Uterus (tissue), 4 donors: Measurements from ENCODE around the gene RTL9. TPM values are rescaled to one million over a fixed set of nuclear protein-coding genes. Genes with fewer than 3 reads are reported as not detected.

ENCODE experiments used
- DNase-seq, 2 donors: peaks; one replicate each; pipeline ENCODE4 v3.0.0-alpha.2; 2019 to 2020
- H3K27ac ChIP-seq, 2 donors: fragments of 200-600 bp; sonication (generic); 1 replicate in 1 of 2; 2 replicates in 1 of 2; pipeline ENCODE4 v1.5.1; 2016 to 2018
- H3K27me3 ChIP-seq, 2 donors: fragments of 200-600 bp; sonication (generic); one replicate each; pipeline ENCODE4 v1.5.1; 2018 to 2019; ENCODE audit warnings: control low read depth in 1 of 2
- H3K36me3 ChIP-seq, 2 donors: fragments of 200-600 bp; sonication (generic); one replicate each; pipeline ENCODE4 v1.5.1; 2019; ENCODE audit warnings: control low read depth in 1 of 2
- H3K4me1 ChIP-seq, 2 donors: fragments of 200-600 bp; sonication (generic); one replicate each; pipeline ENCODE4 v1.5.1; 2018 to 2019; ENCODE audit warnings: control low read depth in 1 of 2
- H3K4me3 ChIP-seq, 2 donors: fragments of 200-600 bp; sonication (generic); 1 replicate in 1 of 2; 2 replicates in 1 of 2; pipeline ENCODE4 v1.5.1; 2018 to 2019; ENCODE audit warnings: mild to moderate bottlenecking in 1 of 2
- H3K9me3 ChIP-seq, 2 donors: fragments of 200-600 bp; sonication (generic); one replicate each; pipeline ENCODE4 v1.5.1; 2019; ENCODE audit warnings: control low read depth in 1 of 2
- POLR2A ChIP-seq, 2 donors: fragments of 450-650 bp; IDR thresholded peaks; one replicate each; pipeline ENCODE4 v1.6.1; 2016; ENCODE audit warnings: antibody characterized with exemption in 2 of 2, mild to moderate bottlenecking in 1 of 2, moderate library complexity in 1 of 2
- intact Hi-C: fragments of 100-400 bp; cut with DNase I; formaldehyde crosslinking; loops from one replicate; pipeline ENCODE4 v1.15.1; 2023; ENCODE audit warnings: low total_unique reads
- total RNA-seq, 4 donors: library from RNA; depleted of rRNA in 3 of 4; stranded (reverse); fragments of >200 nt in 3 of 4; gene quantifications; one replicate each; pipeline versions ENCODE4 v1.1.0 to v1.2.4, GENCODE V29; 2014 to 2023
- TF ChIP-seq, protein P1 (sequence below), 4 experiments: fragments of 200-600 bp in 2 of 4; fragments of 450-650 bp in 2 of 4; sonication (generic) in 2 of 4; IDR thresholded peaks; one replicate each; pipeline ENCODE4 v1.5.1; 2016 to 2019; ENCODE audit warnings: antibody characterized with exemption in 4 of 4, mild to moderate bottlenecking in 2 of 4, moderate library complexity in 1 of 4
- donor health status: DM: yes; HTN: yes; CAD: no.

The RTL9 gene
- total RNA-seq, 4 donors from 2014 or later, result 0.40 to 0.48 TPM; not detected in 2

DNA sequence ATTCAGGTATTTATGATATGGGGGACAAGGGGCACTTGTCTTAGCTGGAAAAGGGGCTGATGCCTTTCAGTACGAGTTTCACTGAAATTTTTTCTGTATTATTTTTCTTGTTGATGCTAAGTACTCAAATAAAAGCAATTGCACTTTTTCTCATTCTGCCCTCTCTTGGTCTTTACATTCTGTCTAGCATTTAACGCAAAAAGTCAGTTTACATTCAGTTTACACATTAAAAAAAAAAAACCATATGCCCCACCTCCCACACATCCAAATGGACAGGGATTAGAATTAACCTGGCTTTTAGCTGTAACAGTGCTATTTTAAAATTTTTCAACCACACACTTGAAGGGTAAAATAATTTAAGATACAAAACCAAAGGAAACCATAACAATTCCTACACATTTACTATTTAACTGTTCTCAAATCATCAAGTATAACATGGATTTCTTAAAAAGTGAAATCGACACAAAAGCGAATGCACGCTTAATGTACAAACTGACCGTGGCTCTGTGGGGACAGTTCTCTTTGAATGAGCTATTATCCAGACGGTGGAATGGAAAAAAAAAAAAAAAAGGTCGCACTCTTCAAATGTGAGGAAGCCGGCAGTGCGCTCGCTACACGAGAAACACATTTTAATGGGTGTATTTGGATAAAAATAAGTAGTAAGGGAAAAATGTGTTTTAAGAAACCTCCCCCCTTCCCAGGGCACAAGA, 42.1 kb upstream of the RTL9 start:
- intact Hi-C loops, result no loop called here
- peak overlapping the region; percentile 76 to 91 for H3K27ac ChIP-seq
- TF ChIP-seq POLR2A (IDR thresholded peaks at IDR 0.05), result no peak
- TF ChIP-seq, protein P1, sequence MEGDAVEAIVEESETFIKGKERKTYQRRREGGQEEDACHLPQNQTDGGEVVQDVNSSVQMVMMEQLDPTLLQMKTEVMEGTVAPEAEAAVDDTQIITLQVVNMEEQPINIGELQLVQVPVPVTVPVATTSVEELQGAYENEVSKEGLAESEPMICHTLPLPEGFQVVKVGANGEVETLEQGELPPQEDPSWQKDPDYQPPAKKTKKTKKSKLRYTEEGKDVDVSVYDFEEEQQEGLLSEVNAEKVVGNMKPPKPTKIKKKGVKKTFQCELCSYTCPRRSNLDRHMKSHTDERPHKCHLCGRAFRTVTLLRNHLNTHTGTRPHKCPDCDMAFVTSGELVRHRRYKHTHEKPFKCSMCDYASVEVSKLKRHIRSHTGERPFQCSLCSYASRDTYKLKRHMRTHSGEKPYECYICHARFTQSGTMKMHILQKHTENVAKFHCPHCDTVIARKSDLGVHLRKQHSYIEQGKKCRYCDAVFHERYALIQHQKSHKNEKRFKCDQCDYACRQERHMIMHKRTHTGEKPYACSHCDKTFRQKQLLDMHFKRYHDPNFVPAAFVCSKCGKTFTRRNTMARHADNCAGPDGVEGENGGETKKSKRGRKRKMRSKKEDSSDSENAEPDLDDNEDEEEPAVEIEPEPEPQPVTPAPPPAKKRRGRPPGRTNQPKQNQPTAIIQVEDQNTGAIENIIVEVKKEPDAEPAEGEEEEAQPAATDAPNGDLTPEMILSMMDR (IDR thresholded peaks at IDR 0.05), result no peak
- H3K27me3 ChIP-seq, result no peaks in the 10 kb centered on the region
- no peaks in the 10 kb centered on the region for H3K4me1 ChIP-seq
- H3K36me3 ChIP-seq, result no peaks in the 10 kb centered on the region
- no peaks in the 10 kb centered on the region for H3K9me3 ChIP-seq
- H3K4me3 ChIP-seq, result peak overlapping the region; percentile 60 to 77
- no peak for DNase-seq

DNA sequence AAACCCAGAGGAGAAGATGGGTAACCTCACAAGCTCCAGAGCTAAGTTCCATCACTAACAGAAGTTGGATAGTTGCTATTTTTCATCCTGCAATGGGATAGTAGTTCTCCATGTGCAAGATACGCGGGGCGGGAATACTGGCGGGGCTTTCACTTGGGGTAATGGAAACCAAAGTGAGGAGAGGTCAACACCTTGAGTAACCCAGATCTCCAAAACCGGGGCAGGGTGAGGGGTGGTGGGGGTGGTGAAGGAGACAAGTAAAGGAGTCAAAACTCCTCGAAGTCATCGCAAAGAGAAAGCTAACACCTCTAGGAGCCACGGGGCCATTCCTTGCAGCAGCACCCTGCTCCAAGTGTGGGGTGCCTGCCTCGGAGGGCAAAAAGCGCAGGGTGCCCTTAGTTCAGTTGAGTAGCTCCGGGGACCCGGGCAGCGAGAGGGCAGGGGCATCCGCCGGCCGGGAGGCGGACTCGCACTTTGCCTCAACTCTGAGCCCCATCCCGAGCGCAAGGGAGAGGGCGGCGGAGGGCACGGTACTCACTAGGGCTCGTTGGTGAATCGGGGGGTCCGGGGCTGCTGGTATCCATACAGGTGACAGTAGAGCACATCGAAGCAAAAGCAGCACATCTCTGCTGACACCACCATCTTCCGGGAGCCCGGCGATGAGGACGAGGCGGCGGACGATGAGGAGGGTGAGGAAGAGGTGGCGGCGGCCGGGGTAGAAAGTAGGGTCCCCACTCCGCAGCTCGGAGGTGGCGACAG, 41.4 kb upstream of the RTL9 start:
- peak overlapping the region; percentile 60 to 77 for H3K4me3 ChIP-seq
- no peaks in the 10 kb centered on the region for H3K4me1 ChIP-seq
- intact Hi-C loops, result no loop called here
- H3K36me3 ChIP-seq, result no peaks in the 10 kb centered on the region
- peak overlapping the region; percentile 76 to 91 for H3K27ac ChIP-seq
- H3K9me3 ChIP-seq, result no peaks in the 10 kb centered on the region
- no peaks in the 10 kb centered on the region for H3K27me3 ChIP-seq
- peak; percentile 15 to 23 for DNase-seq
- TF ChIP-seq, protein P1 (IDR thresholded peaks at IDR 0.05), result no peak
- TF ChIP-seq POLR2A (IDR thresholded peaks at IDR 0.05), result no peak

DNA sequence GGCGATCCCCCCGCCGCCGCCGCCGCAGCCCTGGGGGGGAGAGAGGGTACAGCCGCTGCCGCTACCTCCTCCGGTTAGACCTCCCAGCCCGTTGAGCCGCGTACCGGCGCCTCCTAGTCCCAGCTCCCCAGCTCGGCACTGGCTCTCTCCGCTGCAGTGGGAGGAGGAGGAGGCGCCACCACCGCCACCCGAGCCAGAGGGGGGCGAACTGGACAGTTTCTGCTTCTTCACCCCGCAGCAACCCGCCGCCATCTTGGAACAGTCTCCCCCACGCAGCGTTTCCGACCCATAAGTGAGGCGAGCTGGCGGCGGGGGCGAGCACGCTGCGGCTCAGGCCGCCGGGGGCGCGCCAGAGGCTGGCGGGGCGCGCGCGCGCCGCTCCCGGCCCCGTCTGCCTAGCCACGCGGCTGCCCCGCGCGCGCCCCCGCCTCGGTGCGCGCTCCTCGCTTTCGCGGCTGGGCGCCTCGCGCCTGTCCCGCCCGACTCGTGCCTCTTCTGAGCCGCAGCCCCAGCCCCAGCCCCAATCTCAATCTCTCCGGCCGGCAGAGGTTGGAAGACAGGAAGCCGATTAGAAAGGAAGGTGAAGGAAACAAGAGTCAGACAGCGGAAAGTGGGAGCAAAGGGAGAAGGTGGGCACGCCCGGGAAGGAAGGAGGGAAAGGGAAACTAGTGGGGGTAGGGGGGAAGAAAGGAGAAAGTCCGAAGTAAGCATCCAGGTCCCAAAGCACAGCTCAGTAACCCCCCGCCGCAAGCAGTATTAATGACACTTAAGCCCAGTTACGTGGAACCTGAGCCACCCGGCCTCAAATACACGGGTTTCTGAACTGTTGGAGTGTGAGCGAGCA, 40.6 kb upstream of the RTL9 start, which contains the start of gene AMMECR1:
Gene AMMECR1, minus strand, starts transcription at position 266 of the 844 bp plus-strand sequence. Its CDS starts 14 bp downstream, at position 252.
- no peaks in the 10 kb centered on the region for H3K27me3 ChIP-seq
- H3K9me3 ChIP-seq, result no peaks in the 10 kb centered on the region
- H3K4me1 ChIP-seq, result no peaks in the 10 kb centered on the region
- peak within 1 kb of the TSS; percentile 85 to 91 for H3K27ac ChIP-seq
- DNase-seq, result peak; percentile 78 to 80
- intact Hi-C loops, result no loop called here
- peak within 1 kb of the TSS; percentile 60 to 77 for H3K4me3 ChIP-seq
- TF ChIP-seq, protein P1 (IDR thresholded peaks at IDR 0.05), result no peak
- peak; percentile 50 to 71 for TF ChIP-seq POLR2A (IDR thresholded peaks at IDR 0.05)
- H3K36me3 ChIP-seq, result no peaks in the 10 kb centered on the region

DNA sequence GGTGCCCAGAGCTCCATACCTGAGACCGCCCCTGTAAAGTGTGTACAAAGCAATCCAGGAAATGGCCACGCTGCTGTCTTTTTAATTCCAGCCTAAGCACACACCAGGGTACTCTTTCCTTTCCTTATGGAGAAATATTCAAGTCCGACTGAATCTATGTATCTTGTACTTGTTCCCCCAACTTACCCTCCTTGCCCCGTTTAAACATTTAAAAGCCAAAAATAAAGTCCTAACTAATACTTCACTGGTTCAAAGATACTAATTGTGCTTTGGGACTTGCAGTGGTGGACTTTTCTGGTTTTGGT, 40.0 kb upstream of the RTL9 start:
- Histone ChIP-seq H3K27me3 (no peaks in the 10 kb centered on the region), H3K4me3 (peak overlapping the region; percentile 34 to 56), H3K9me3 (no peaks in the 10 kb centered on the region), H3K36me3 (no peaks in the 10 kb centered on the region), H3K4me1 (no peaks in the 10 kb centered on the region), H3K27ac (peak overlapping the region; percentile 85)
- no peak for TF ChIP-seq POLR2A (IDR thresholded peaks at IDR 0.05)
- TF ChIP-seq, protein P1 (IDR thresholded peaks at IDR 0.05), result no peak
- no peak for DNase-seq
- intact Hi-C loops, result no loop called here
